ENCODE results near the gene HYAL3.
"Not testable (repeated sequence)": the region's sequence is repeated elsewhere in the genome, so short reads cannot be mapped to it uniquely, and the experiment has no call there.

Gene HYAL3

GRCh38 chr3:50286322-50287227 lies 12.6 kb downstream of the HYAL3 start:
- Mint-ChIP-seq H3K4me3 (no peak overlapping the region), H3K9me3 (no peaks in the 10 kb centered on the region), H3K27me3 (no peaks in the 10 kb centered on the region), H3K4me1 (ENCODE audit: low read depth in 2 of 2) (peaks cover 6 to 8% of the 10 kb centered on the region in 2 donors), H3K27ac (no peak overlapping the region), H3K36me3 (ENCODE audit: insufficient read depth) (peaks cover 26% of the 10 kb centered on the region)
- no peak for DNase-seq
- no peak for ATAC-seq (replicated peaks)

- H3K27ac Mint-ChIP-seq; ATAC-seq (replicated peaks); H3K9me3 Mint-ChIP-seq: not testable (repeated sequence)
These were observed 15.1 kb downstream of the HYAL3 start for GRCh38 chr3:50284121-50284520.

DNA sequence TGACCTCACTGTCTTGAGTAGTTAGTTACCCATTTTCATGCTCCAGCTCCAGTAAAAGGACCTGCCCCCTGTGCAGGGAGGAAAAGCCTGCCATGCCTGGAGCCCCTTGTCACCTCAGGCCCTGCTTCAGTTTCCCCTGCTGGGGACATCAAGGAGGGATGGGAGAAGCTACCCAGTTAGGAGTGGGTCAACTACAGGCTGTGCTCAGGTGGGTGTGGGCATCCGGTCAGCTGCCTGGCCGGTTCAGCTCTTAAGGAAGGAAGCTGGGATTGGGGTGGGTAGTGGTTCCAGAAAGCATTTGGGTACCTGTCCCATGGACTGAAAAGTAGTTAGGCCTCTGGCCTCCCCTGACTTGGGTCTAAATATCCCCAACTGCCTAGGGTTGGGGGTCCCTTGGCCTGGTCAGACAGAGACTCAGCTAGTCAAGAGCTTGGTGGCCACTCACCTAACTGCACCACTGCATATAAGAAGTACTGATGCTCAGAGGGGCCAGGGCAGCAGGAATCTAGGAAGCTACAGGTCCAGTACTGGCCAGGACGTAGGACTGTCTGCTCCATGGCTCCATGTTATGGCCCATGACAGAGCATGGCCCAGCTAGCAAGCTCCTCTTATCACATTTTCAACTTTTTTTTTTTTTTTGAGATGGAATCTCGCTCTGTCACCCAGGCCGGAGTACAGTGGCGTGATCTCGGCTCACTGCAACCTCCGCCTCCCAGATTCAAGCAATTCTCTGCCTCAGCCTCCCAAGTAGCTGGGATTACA lies 19.8 kb downstream of the HYAL3 start:
- peaks cover 23 to 33% of the 10 kb centered on the region in 2 donors for H3K27me3 Mint-ChIP-seq
- no peaks in the 10 kb centered on the region for H3K9me3 Mint-ChIP-seq
- ATAC-seq (replicated peaks) (no peak), DNase-seq (no peak)
- no peak overlapping the region for H3K4me3 Mint-ChIP-seq
- H3K4me1 Mint-ChIP-seq (ENCODE audit: low read depth in 2 of 2), result peaks cover 12% of the 10 kb centered on the region in 2 donors
- no peak overlapping the region for H3K27ac Mint-ChIP-seq
- peaks cover 10% of the 10 kb centered on the region for H3K36me3 Mint-ChIP-seq (ENCODE audit: insufficient read depth)

More at GRCh38 chr3:50284121-50284520, 15.1 kb downstream of the HYAL3 start:
- H3K4me3 Mint-ChIP-seq; H3K27me3 Mint-ChIP-seq; H3K4me1 Mint-ChIP-seq (ENCODE audit: low read depth in 2 of 2); DNase-seq: not testable (repeated sequence)
- H3K36me3 Mint-ChIP-seq (ENCODE audit: insufficient read depth), result peaks cover 23% of the 10 kb centered on the region

DNA sequence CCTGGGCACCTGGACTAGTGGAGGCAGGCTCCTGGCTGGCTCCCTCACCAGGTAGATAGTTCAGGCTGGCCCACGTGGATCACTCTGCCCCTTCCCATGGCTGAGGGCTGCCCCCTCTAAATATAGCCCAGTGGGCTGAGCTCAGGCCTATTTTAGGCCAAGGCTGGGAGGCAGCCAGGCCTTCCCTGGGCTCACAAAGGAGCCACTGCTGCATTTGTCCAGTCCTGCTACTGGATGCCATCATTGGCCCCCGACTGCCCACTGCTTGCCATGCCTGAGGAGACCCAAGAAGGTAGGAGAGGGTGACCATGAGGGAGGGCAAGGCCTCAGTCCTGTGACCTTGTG lies 20.4 kb downstream of the HYAL3 start, which contains the start of gene LSMEM2:
Gene LSMEM2, plus strand, starts transcription at position 208 of the 345 bp plus-strand sequence. Its CDS starts 27 bp downstream, at position 235.
- H3K27ac Mint-ChIP-seq, result no peak within 1 kb of the TSS

DNA sequence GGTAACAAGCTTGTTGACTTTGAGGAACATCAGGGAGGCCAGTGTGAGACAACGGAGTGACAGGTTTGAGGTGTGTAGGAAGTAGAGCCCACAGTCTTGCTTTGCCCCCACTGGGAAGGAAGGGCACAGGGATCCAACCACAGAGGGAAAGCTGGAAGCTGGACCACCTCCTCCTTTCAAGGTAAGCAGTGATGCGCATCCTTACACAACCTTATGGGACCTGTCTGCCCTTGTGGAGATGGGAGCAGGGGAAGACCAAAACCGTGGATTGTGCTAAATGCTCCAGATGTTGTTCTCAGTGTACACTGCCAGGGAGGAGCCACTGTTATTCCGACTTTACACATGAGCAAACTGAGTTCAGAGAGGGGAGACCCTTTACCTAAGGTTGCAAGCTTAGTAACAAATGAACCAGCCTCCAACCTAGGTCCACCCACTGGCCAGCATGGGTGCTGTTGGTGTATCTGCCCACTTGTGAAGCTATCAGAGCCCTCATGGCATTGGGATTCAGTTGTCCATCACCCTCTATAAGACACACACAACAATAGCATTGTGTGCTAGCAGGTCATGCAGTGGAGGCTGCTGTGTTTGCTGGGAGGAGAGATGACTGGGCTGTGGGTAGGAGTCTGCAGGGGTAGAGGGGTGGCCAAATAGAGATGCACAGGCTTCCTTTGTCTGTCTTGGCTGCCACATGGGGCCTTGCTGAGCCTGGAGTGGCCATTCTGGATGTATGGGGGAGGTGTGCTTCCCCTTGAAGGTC lies 20.9 kb downstream of the HYAL3 start:
- H3K36me3 Mint-ChIP-seq (ENCODE audit: insufficient read depth), result peaks cover 12% of the 10 kb centered on the region
- ATAC-seq (replicated peaks), result no peak
- peaks cover 16 to 17% of the 10 kb centered on the region in 2 donors for H3K4me1 Mint-ChIP-seq (ENCODE audit: low read depth in 2 of 2)
- H3K27me3 Mint-ChIP-seq, result peaks cover 29 to 44% of the 10 kb centered on the region in 2 donors
- no peak overlapping the region for H3K27ac Mint-ChIP-seq
- no peak for DNase-seq
- no peaks in the 10 kb centered on the region for H3K9me3 Mint-ChIP-seq
- H3K4me3 Mint-ChIP-seq, result no peak overlapping the region

More for the DNA sequence above, 20.4 kb downstream of the HYAL3 start, which contains the start of gene LSMEM2:
- H3K27me3 Mint-ChIP-seq, result peaks cover 28 to 39% of the 10 kb centered on the region in 2 donors
- peaks cover 14% of the 10 kb centered on the region for H3K36me3 Mint-ChIP-seq (ENCODE audit: insufficient read depth)
- DNase-seq (no peak), ATAC-seq (replicated peaks) (no peak)
- H3K4me3 Mint-ChIP-seq, result no peak within 1 kb of the TSS
- peaks cover 16 to 17% of the 10 kb centered on the region in 2 donors for H3K4me1 Mint-ChIP-seq (ENCODE audit: low read depth in 2 of 2)
- H3K9me3 Mint-ChIP-seq, result no peaks in the 10 kb centered on the region

- ATAC-seq (replicated peaks) (no peak), DNase-seq (no peak)
- Mint-ChIP-seq H3K36me3 (ENCODE audit: insufficient read depth) (peaks cover 19% of the 10 kb centered on the region), H3K9me3 (no peaks in the 10 kb centered on the region), H3K27ac (no peak overlapping the region), H3K4me3 (no peak overlapping the region), H3K4me1 (ENCODE audit: low read depth in 2 of 2) (peaks cover 22% of the 10 kb centered on the region in 2 donors), H3K27me3 (peaks cover 35 to 51% of the 10 kb centered on the region in 2 donors)
These were observed 22.5 kb downstream of the HYAL3 start for GRCh38 chr3:50276762-50277101.

- peaks cover 19% of the 10 kb centered on the region for H3K36me3 Mint-ChIP-seq (ENCODE audit: insufficient read depth)
- H3K27me3 Mint-ChIP-seq, result peaks cover 35 to 51% of the 10 kb centered on the region in 2 donors
- H3K4me1 Mint-ChIP-seq (ENCODE audit: low read depth in 2 of 2), result peaks cover 22% of the 10 kb centered on the region in 2 donors
- ATAC-seq (replicated peaks) (peak; percentile 30), DNase-seq (no peak)
- no peaks in the 10 kb centered on the region for H3K9me3 Mint-ChIP-seq
- peak overlapping the region; percentile 56 to 63 for H3K4me3 Mint-ChIP-seq
- peak overlapping the region; percentile 23 to 49 for H3K27ac Mint-ChIP-seq
These were observed 23.0 kb downstream of the HYAL3 start for GRCh38 chr3:50275996-50276761.

DNA sequence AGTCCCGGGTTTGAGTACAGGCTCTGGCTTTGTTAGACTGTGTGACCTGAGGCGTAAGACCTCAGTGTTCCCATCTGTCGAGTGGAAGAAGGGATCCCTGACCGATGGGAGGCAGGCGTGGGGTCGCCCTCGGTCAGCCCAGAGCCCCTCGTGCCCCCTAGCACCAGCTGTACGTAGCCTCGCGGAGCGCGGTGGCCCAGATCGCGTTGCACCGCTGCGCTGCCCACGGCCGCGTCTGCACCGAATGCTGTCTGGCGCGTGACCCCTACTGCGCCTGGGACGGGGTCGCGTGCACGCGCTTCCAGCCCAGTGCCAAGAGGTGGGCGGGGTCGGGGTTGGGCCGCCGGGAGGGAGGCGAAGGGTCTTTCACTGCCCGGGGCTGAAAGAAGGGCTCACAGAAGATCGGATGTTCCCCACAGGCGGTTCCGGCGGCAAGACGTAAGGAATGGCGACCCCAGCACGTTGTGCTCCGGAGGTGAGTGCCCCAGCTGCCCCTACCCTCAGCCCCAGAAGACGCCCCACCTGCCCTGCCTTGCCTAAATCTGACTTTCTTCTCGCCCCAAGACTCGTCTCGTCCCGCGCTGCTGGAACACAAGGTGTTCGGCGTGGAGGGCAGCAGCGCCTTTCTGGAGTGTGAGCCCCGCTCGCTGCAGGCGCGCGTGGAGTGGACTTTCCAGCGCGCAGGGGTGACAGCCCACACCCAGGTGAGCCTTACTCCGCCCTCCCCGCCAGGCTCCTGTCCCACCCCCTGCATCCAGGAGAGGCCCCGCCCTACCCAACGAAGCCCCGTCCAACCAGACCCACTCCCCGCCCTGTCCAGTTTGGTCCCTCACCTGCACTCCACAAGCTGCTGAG lies 23.8 kb downstream of the HYAL3 start:
- Mint-ChIP-seq H3K9me3 (no peaks in the 10 kb centered on the region), H3K27me3 (peaks cover 35 to 51% of the 10 kb centered on the region in 2 donors), H3K36me3 (ENCODE audit: insufficient read depth) (peaks cover 21% of the 10 kb centered on the region), H3K4me1 (ENCODE audit: low read depth in 2 of 2) (peaks cover 22% of the 10 kb centered on the region in 2 donors), H3K4me3 (peak overlapping the region; percentile 56 to 63), H3K27ac (peak overlapping the region; percentile 23 to 49)
- no peak for DNase-seq
- no peak for ATAC-seq (replicated peaks)

GRCh38 chr3:50274371-50275104 lies 24.7 kb downstream of the HYAL3 start:
- Mint-ChIP-seq H3K4me3 (peak overlapping the region; percentile 63 to 67), H3K9me3 (no peaks in the 10 kb centered on the region), H3K27ac (peak overlapping the region in 1 of 2 donors; percentile 15), H3K36me3 (ENCODE audit: insufficient read depth) (peaks cover 23% of the 10 kb centered on the region), H3K4me1 (ENCODE audit: low read depth in 2 of 2) (peaks cover 22% of the 10 kb centered on the region in 2 donors), H3K27me3 (peaks cover 35 to 51% of the 10 kb centered on the region in 2 donors)
- ATAC-seq (replicated peaks) (peak; percentile 46), DNase-seq (peak; percentile 70 to 73 (median 71))

- peak overlapping the region in 1 of 2 donors; percentile 83 for H3K4me3 Mint-ChIP-seq
- peaks cover 22% of the 10 kb centered on the region for H3K36me3 Mint-ChIP-seq (ENCODE audit: insufficient read depth)
- ATAC-seq (replicated peaks) (no peak), DNase-seq (no peak)
- H3K9me3 Mint-ChIP-seq, result no peaks in the 10 kb centered on the region
- H3K27me3 Mint-ChIP-seq, result peaks cover 35 to 51% of the 10 kb centered on the region in 2 donors
- H3K4me1 Mint-ChIP-seq (ENCODE audit: low read depth in 2 of 2), result peaks cover 22% of the 10 kb centered on the region in 2 donors
- H3K27ac Mint-ChIP-seq, result peak overlapping the region in 1 of 2 donors; percentile 15
These were observed 25.5 kb downstream of the HYAL3 start for GRCh38 chr3:50273689-50274065.

DNA sequence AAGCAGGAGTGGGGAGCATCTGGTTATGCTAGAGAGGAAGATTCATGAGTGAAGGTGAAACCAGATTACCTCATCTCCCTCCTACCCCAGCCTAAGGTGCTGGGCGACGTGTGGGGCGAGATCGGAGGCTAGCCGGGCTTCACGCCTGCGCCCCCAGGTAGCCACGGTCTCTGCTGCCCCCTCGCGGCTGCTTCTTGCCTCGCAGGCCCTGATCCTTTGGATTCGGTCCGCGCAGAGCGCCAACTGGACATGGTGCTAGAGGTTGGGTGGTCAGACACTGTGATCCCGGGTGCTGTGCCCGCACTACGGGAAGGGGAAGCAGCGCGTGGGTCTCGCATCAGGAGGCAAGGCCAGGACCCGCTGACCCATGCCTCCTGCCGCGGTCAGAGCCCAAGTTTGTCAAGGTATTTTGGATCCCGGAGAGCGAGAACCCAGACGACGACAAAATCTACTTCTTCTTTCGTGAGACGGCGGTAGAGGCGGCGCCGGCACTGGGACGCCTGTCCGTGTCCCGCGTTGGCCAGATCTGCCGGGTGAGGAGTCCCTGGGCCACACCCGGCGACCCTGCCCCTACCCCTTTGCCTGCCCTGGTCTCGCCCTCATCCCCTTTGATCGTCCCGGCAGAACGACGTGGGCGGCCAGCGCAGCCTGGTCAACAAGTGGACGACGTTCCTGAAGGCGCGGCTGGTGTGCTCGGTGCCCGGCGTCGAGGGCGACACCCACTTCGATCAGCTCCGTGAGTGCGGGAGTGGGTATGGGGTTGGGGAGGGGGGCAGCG lies 26.1 kb downstream of the HYAL3 start:
- no peaks in the 10 kb centered on the region for H3K9me3 Mint-ChIP-seq
- peak; percentile 88 to 90 (median 90) for DNase-seq
- peaks cover 20% of the 10 kb centered on the region for H3K36me3 Mint-ChIP-seq (ENCODE audit: insufficient read depth)
- ATAC-seq (replicated peaks), result peak; percentile 88
- peaks cover 22% of the 10 kb centered on the region in 2 donors for H3K4me1 Mint-ChIP-seq (ENCODE audit: low read depth in 2 of 2)
- peak overlapping the region; percentile 55 to 89 for H3K27ac Mint-ChIP-seq
- peaks cover 35 to 49% of the 10 kb centered on the region in 2 donors for H3K27me3 Mint-ChIP-seq
- peak overlapping the region; percentile 39 to 83 for H3K4me3 Mint-ChIP-seq
